K562 (cell line): ENCODE data around the gene SLC39A11. TPM values are rescaled to one million over a fixed set of nuclear protein-coding genes. Genes with fewer than 3 reads are reported as not detected.
"Not testable (repeated sequence)": the region's sequence is repeated elsewhere in the genome, so short reads cannot be mapped to it uniquely, and the experiment has no call there.

Experiments used
- ATAC-seq: fragments of 200-7000 bp; cut with Tn5 transposase; 3 replicates; pipeline ENCODE4 v1.9.1; 2020; ENCODE audit warnings: moderate library complexity
- BruUV-seq: library from RNA; stranded (reverse); fragments of 400-500 nt; replicated peaks from 2 replicates; lab custom pipeline; 2021; lab: Mats Ljungman, UMichigan
- CTCF ChIA-PET: fragments of 300-600 bp; formaldehyde crosslinking; extraction: SDS; loops from one replicate; lab custom pipeline; 2021; ENCODE audit warnings: low intra/inter-chr PET ratio; lab: Yijun Ruan, JAX
- POLR2A ChIA-PET: fragments of 300-600, 350-650 bp; sonication (Branson Sonifier 250); formaldehyde crosslinking; extraction: SDS; loops from one replicate; lab custom pipeline; 2021; ENCODE audit warnings: antibody characterized with exemption, inconsistent platforms; lab: Yijun Ruan, JAX
- DNase-seq, 4 experiments: peaks; one replicate each; pipeline versions ENCODE4 v3.0.0 to v3.0.0-alpha.2; 2011 to 2018; ENCODE audit warnings: low spot score in 3 of 4, mixed read lengths in 3 of 4; ENCODE audit errors: extremely low read depth in 1 of 4
- FAIRE-seq: peaks from 2 replicates; lab custom pipeline; 2011; peaks lifted over from hg19 to GRCh38; lab: Jason Lieb, UNC
- H2AFZ ChIP-seq: 2 replicates; pipeline ENCODE4 v1.6.0; 2011; ENCODE audit warnings: low read depth, low read length, control low read depth, inconsistent platforms
- H3K27ac ChIP-seq: fragments of 200-600 bp; 3 replicates; pipeline ENCODE4 v1.8.0; 2011; ENCODE audit warnings: low read depth, mild to moderate bottlenecking, control low read depth, inconsistent platforms, low read length, moderate library complexity, mixed read lengths; ENCODE audit errors: extremely low read depth
- H3K27me3 ChIP-seq, 2 experiments: fragments of 300-600 bp in 1 of 2; 2 replicates in 1 of 2; 3 replicates in 1 of 2; pipeline versions ENCODE4 v1.6.0 to v1.8.0; 2011; ENCODE audit warnings: inconsistent platforms in 2 of 2, low read length in 2 of 2, mild to moderate bottlenecking in 1 of 2, mixed read lengths in 1 of 2, moderate library complexity in 1 of 2; ENCODE audit not compliant: control insufficient read depth in 2 of 2, insufficient read depth in 2 of 2
- H3K36me3 ChIP-seq: fragments of 300-600 bp; 3 replicates; pipeline ENCODE4 v1.8.0; 2011; ENCODE audit warnings: mild to moderate bottlenecking, low read length, inconsistent platforms; ENCODE audit not compliant: control insufficient read depth, insufficient read depth
- H3K4me1 ChIP-seq, 2 experiments: fragments of 200-600 bp in 1 of 2; replicated peaks in 1 of 2; 2 replicates in 1 of 2; 3 replicates in 1 of 2; pipeline versions ENCODE4 v1.5.1 to v1.8.0; 2011; ENCODE audit warnings: inconsistent platforms in 2 of 2, low read length in 2 of 2, mild to moderate bottlenecking in 1 of 2, mixed read lengths in 1 of 2, moderate library complexity in 1 of 2; ENCODE audit not compliant: control insufficient read depth in 2 of 2, insufficient read depth in 2 of 2
- H3K4me2 ChIP-seq: 2 replicates; pipeline ENCODE4 v1.6.1; 2011; ENCODE audit warnings: low read length, control low read depth, inconsistent platforms, mixed read lengths; ENCODE audit not compliant: insufficient read depth
- H3K4me3 ChIP-seq: fragments of 200-600 bp; sonication (generic), shearing (Covaris generic); 2 replicates; pipeline ENCODE4 v1.5.1; 2016; ENCODE audit warnings: control low read depth, inconsistent platforms
- H3K79me2 ChIP-seq: fragments of 200-600 bp; 3 replicates; pipeline ENCODE4 v1.8.0; 2011; ENCODE audit warnings: low read length, inconsistent platforms; ENCODE audit not compliant: control insufficient read depth, insufficient read depth
- H3K9ac ChIP-seq, 2 experiments: 2 replicates each; pipeline versions ENCODE4 v1.6.0 to v1.6.1; 2011; ENCODE audit warnings: low read depth in 2 of 2, low read length in 2 of 2, control low read depth in 1 of 2, inconsistent platforms in 1 of 2, mild to moderate bottlenecking in 1 of 2, mixed read lengths in 1 of 2; ENCODE audit not compliant: insufficient read depth in 1 of 2
- H3K9me1 ChIP-seq: one replicate; pipeline ENCODE4 v1.6.0; 2011; ENCODE audit warnings: inconsistent platforms, mild to moderate bottlenecking, low read length, moderate library complexity; ENCODE audit not compliant: control insufficient read depth, insufficient read depth
- H3K9me3 ChIP-seq: replicated peaks from 2 replicates; pipeline ENCODE4 v1.5.1; 2011; ENCODE audit warnings: low read depth, low read length, inconsistent platforms; ENCODE audit not compliant: control insufficient read depth, insufficient read depth
- H4K20me1 ChIP-seq: replicated peaks from 2 replicates; pipeline ENCODE4 v1.6.1; 2011; ENCODE audit warnings: low read length, inconsistent platforms, mixed read lengths; ENCODE audit not compliant: control insufficient read depth, insufficient read depth
- MLX ChIP-seq, 2 experiments: fragments of 450-650 bp in 1 of 2; sonication (generic) in 1 of 2; formaldehyde crosslinking; conservative IDR thresholded peaks; 2 replicates each; pipeline versions ENCODE4 v1.4.0 to v1.8.1; 2020 to 2022; ENCODE audit warnings: mild to moderate bottlenecking in 1 of 2, missing genetic modification reagents in 1 of 2
- NCOA4 ChIP-seq: fragments of 450-650 bp; IDR thresholded peaks from 2 replicates; pipeline ENCODE4 v1.6.1; 2018; ENCODE audit warnings: mild to moderate bottlenecking; ENCODE audit not compliant: partially characterized antibody
- PHF20 ChIP-seq: fragments of 450-650 bp; IDR thresholded peaks from 2 replicates; pipeline ENCODE4 v1.6.1; 2018; ENCODE audit not compliant: partially characterized antibody
- POLR2G ChIP-seq: fragments of 200-400 bp; formaldehyde crosslinking; IDR thresholded peaks from 2 replicates; pipeline ENCODE4 v1.6.1; 2017; ENCODE audit warnings: low read depth, mild to moderate bottlenecking, antibody characterized with exemption, low read length, moderate library complexity
- RAD21 ChIP-seq, 2 experiments: fragments of 250-450 bp in 1 of 2; fragments of 450-650 bp in 1 of 2; sonication (Bioruptor Pico) in 1 of 2; formaldehyde crosslinking in 1 of 2; IDR thresholded peaks in 1 of 2; conservative IDR thresholded peaks in 1 of 2; 2 replicates each; pipeline versions ENCODE4 v1.4.0 to v1.8.0; 2020 to 2022; ENCODE audit warnings: mild to moderate bottlenecking in 2 of 2, moderate library complexity in 1 of 2
- U2AF2 ChIP-seq: fragments of 200-400 bp; formaldehyde crosslinking; optimal IDR thresholded peaks from 2 replicates; pipeline ENCODE3; 2017; ENCODE audit warnings: low read depth, mild to moderate bottlenecking, low read length
- ZKSCAN1 ChIP-seq: fragments of 150-350 bp; IDR thresholded peaks from 2 replicates; pipeline ENCODE4 v1.6.1; 2016; ENCODE audit warnings: low read depth, low read length
- ZNF239 ChIP-seq: fragments of 250-450 bp; sonication (Bioruptor Pico); IDR thresholded peaks from 2 replicates; pipeline ENCODE4 v1.4.0; 2020; ENCODE audit warnings: mild to moderate bottlenecking
- WGBS: fragments of 100-300 bp; shearing (Covaris generic); methylation state at CpG from one replicate; pipeline ENCODE4 v1.1.6; 2016; ENCODE audit warnings: low coverage, mixed read lengths; ENCODE audit not compliant: insufficient coverage; ENCODE audit errors: missing lambda C conversion rate; 5-methylcytosine and 5-hydroxymethylcytosine counted together
- in situ Hi-C: fragments of 300-500 bp; cut with MboI; formaldehyde crosslinking; loops from 4 replicates; pipeline ENCODE4 v1.15.0; 2018; ENCODE audit warnings: inconsistent platforms, mixed read lengths
- intact Hi-C: fragments of 100-400 bp; cut with micrococcal nuclease; formaldehyde crosslinking; loops from 2 replicates; pipeline ENCODE4 v1.14.2; 2022
- polyA plus RNA-seq, 8 experiments: library from polyadenylated mRNA; depleted of rRNA in 4 of 8; stranded (reverse) in 5 of 8; unstranded in 3 of 8; fragments of >200 nt; fragmentation: Nextera tagmentation in 2 of 8; fragmentation: Illumina TruSeq in 1 of 8; extraction: Ambion mirVana in 2 of 8; extraction: Trizol in 1 of 8; gene quantifications; 2 replicates each; pipeline versions ENCODE4 v1.2.1 to v1.2.3, GENCODE V29; 2011 to 2014; ENCODE audit warnings: inconsistent platforms in 1 of 8, missing spikeins in 1 of 8
- total RNA-seq, 7 experiments: library from RNA; depleted of rRNA in 6 of 7; stranded (reverse); fragments of >200 nt in 6 of 7; fragmentation: Illumina TruSeq in 2 of 7; extraction: Trizol in 2 of 7; gene quantifications; 2 replicates each; pipeline versions ENCODE4 v1.2.1 to v1.2.3, GENCODE V29; 2011 to 2021; ENCODE audit warnings: low replicate concordance in 1 of 7

Gene SLC39A11
- total and polyA plus RNA-seq, 9 of the 15 experiments (the other 6 are each of a cell fraction or from before 2014, with no cell fraction given), result 10.5 to 26.4 (median 13.4) TPM

GRCh38 chr17:73003487-73003886, 89.0 kb downstream of the SLC39A11 start (continued):
- TF ChIP-seq RAD21 (CRISPR knock-in tag; conservative IDR thresholded peaks at IDR 0.05 in 1 of 2, IDR thresholded peaks at IDR 0.05 in 1 of 2) (peak in 1 of 2 experiments; percentile 17; a peak in 2 of 4 replicates), POLR2G (no peak), ZNF239 (CRISPR knock-in tag) (no peak)

- Histone ChIP-seq H3K36me3 (no peaks in the 10 kb centered on the region), H3K27me3 (no peaks in the 10 kb centered on the region), H3K4me2 (no peak overlapping the region), H3K9ac (no peak overlapping the region), H3K4me1 (peaks cover 0 to 21% of the 10 kb centered on the region in 2 experiments; a peak in 4 of 5 replicates), H3K27ac (no peak overlapping the region; the same call in 2 of the 3 replicates), H3K9me1 (no peaks in the 10 kb centered on the region), H3K4me3 (no peak overlapping the region), H2AFZ (no peak overlapping the region), H3K9me3 (no peaks in the 10 kb centered on the region; the same call in 1 of the 2 replicates), H3K79me2 (no peaks in the 10 kb centered on the region), H4K20me1 (no peaks in the 10 kb centered on the region)
- intact Hi-C loops (no loop called here), in situ Hi-C loops (no loop called here)
- FAIRE-seq, result no peak
- WGBS, result 41% methylated on average over 3 of the region's 3 CpGs
- DNase-seq, result no peak
- ATAC-seq, result no peak
- TF ChIP-seq ZKSCAN1, result no peak
- no peak for TF ChIP-seq NCOA4
- TF ChIP-seq MLX (CRISPR knock-in tag; conservative IDR thresholded peaks at IDR 0.05), result no peak
- TF ChIP-seq U2AF2, result no peak
- no peak for TF ChIP-seq PHF20
- ChIA-PET CTCF (no interaction called here), POLR2A (interaction anchor here (0.9 kb wide), 1 partner anchor 18 kb away, joined by 3 read pairs; no protein-coding TSS in a partner anchor)
- BruUV-seq, result no TSS peak
Observed at GRCh38 chr17:73000832-73001231, 91.7 kb downstream of the SLC39A11 start.

- DNase-seq, H3K79me2 ChIP-seq, H3K27me3 ChIP-seq, CTCF ChIA-PET, H4K20me1 ChIP-seq, H3K36me3 ChIP-seq, H3K4me3 ChIP-seq, H3K27ac ChIP-seq, H2AFZ ChIP-seq, H3K9me3 ChIP-seq, BruUV-seq, H3K4me2 ChIP-seq, H3K9ac ChIP-seq, FAIRE-seq, intact Hi-C loops, ATAC-seq, H3K9me1 ChIP-seq: not testable (repeated sequence)
- in situ Hi-C loops, result loop anchor here (10.0 kb wide), 1 partner anchor 155 kb away; no protein-coding TSS in a partner anchor
- 68% methylated on average over 4 of the region's 5 CpGs for WGBS
- POLR2A ChIA-PET, result interaction anchor here (0.7 to 0.8 kb wide), 2 partner anchors 15 to 28 kb away, joined by 3 read pairs; no protein-coding TSS in a partner anchor
- peaks cover 0 to 21% of the 10 kb centered on the region in 2 experiments; a peak in 4 of 5 replicates for H3K4me1 ChIP-seq
Observed at GRCh38 chr17:72999474-72999873, 93.0 kb downstream of the SLC39A11 start.
